B cell (primary cell): ENCODE results near the gene DGKE. TPM values are rescaled to one million over a fixed set of nuclear protein-coding genes. Genes with fewer than 3 reads are reported as not detected.

ENCODE experiments used
- ATAC-seq: fragments of 200-7000 bp; cut with Tn5 transposase; one replicate; pipeline ENCODE4 v1.10.0; 2021; ENCODE audit warnings: low read depth, mild to moderate bottlenecking, moderate number of reproducible peaks, moderate library complexity
- CTCF ChIA-PET: fragments of 350-600 bp; sonication (Branson Sonifier 250); formaldehyde crosslinking; loops from one replicate; lab custom pipeline; 2021; ENCODE audit warnings: antibody characterized with exemption, inconsistent platforms; lab: Charles Lee
- POLR2A ChIA-PET: fragments of 350-600 bp; sonication (Branson Sonifier 250); formaldehyde crosslinking; loops from one replicate; lab custom pipeline; 2021; ENCODE audit warnings: antibody characterized with exemption; lab: Charles Lee
- DNase-seq: peaks from one replicate; pipeline ENCODE4 v3.0.0; 2013
- H2AFZ ChIP-seq: 2 replicates; pipeline ENCODE4 v1.6.1; 2012; ENCODE audit warnings: mild to moderate bottlenecking, low read depth, low read length; ENCODE audit not compliant: insufficient read depth, poor library complexity, severe bottlenecking
- H3K27ac ChIP-seq, 2 donors: 1 replicate in 1 of 2; 2 replicates in 1 of 2; pipeline ENCODE4 v1.5.1; 2012 to 2013; ENCODE audit warnings: low read length in 2 of 2, mild to moderate bottlenecking in 2 of 2, moderate library complexity in 1 of 2
- H3K27me3 ChIP-seq, 4 experiments: fragments of 200-600 bp in 1 of 4; sonication (generic) in 1 of 4; replicated peaks in 1 of 4; 1 replicate in 2 of 4; 2 replicates in 2 of 4; pipeline versions ENCODE4 v1.6.1 to v1.7.0; 2013 to 2016; ENCODE audit warnings: low read length in 3 of 4, mild to moderate bottlenecking in 2 of 4, mixed read lengths in 1 of 4, moderate library complexity in 1 of 4; ENCODE audit not compliant: insufficient read depth in 4 of 4, control insufficient read depth in 3 of 4; ENCODE audit errors: control extremely low read depth in 1 of 4
- H3K36me3 ChIP-seq, 2 experiments: replicated peaks in 1 of 2; 1 replicate in 1 of 2; 2 replicates in 1 of 2; pipeline versions ENCODE4 v1.6.1 to v1.7.1; 2013; ENCODE audit warnings: low read length in 1 of 2; ENCODE audit not compliant: insufficient read depth in 2 of 2, control insufficient read depth in 1 of 2; ENCODE audit errors: control extremely low read depth in 1 of 2, extremely low read depth in 1 of 2
- H3K4me1 ChIP-seq, 2 donors: fragments of 200-600 bp in 1 of 2; sonication (generic) in 1 of 2; 1 replicate in 1 of 2; 2 replicates in 1 of 2; pipeline versions ENCODE4 v1.5.1 to v1.6.1; 2013 to 2017; ENCODE audit warnings: low read length in 2 of 2; ENCODE audit not compliant: control insufficient read depth in 2 of 2, insufficient read depth in 2 of 2
- H3K4me2 ChIP-seq: replicated peaks from 2 replicates; pipeline ENCODE3; 2012; ENCODE audit warnings: mild to moderate bottlenecking, low read depth, low read length; ENCODE audit not compliant: poor library complexity, severe bottlenecking
- H3K4me3 ChIP-seq, 5 experiments: fragments of 200-600 bp in 1 of 5; sonication (generic) in 1 of 5; 1 replicate in 3 of 5; 2 replicates in 2 of 5; pipeline versions ENCODE4 v1.5.1 to v1.7.0; 2011 to 2016; ENCODE audit warnings: low read length in 4 of 5, mild to moderate bottlenecking in 4 of 5, low read depth in 2 of 5, control low read depth in 1 of 5, moderate library complexity in 1 of 5; ENCODE audit not compliant: insufficient read depth in 1 of 5; ENCODE audit errors: control extremely low read depth in 1 of 5, extremely low read depth in 1 of 5
- H3K79me2 ChIP-seq: fragments of 200-600 bp; sonication (generic); one replicate; pipeline ENCODE4 v1.6.0; 2016; ENCODE audit warnings: low read length; ENCODE audit not compliant: control insufficient read depth, insufficient read depth
- H3K9ac ChIP-seq: fragments of 200-600 bp; sonication (generic); 2 replicates; pipeline ENCODE4 v1.6.1; 2017; ENCODE audit warnings: mild to moderate bottlenecking, low read length, moderate library complexity
- H3K9me3 ChIP-seq, 3 donors: one replicate each; pipeline versions ENCODE4 v1.6.1 to v1.7.1; 2013; ENCODE audit warnings: low read length in 2 of 3; ENCODE audit not compliant: control insufficient read depth in 2 of 3, insufficient read depth in 1 of 3; ENCODE audit errors: control extremely low read depth in 1 of 3
- H4K20me1 ChIP-seq: 2 replicates; pipeline ENCODE4 v1.6.0; 2012; ENCODE audit warnings: mild to moderate bottlenecking, low read length; ENCODE audit not compliant: insufficient read depth, control insufficient read depth, poor library complexity, severe bottlenecking
- H3K27ac Mint-ChIP-seq: one replicate; pipeline ENCODE4 v1.8.0; 2021; ENCODE audit warnings: mixed read lengths
- H3K27me3 Mint-ChIP-seq: one replicate; pipeline ENCODE4 v1.8.0; 2021; ENCODE audit warnings: mixed read lengths
- H3K4me1 Mint-ChIP-seq: one replicate; pipeline ENCODE4 v1.8.0; 2021; ENCODE audit warnings: mixed read lengths
- H3K4me3 Mint-ChIP-seq: one replicate; pipeline ENCODE4 v1.8.0; 2021; ENCODE audit warnings: mixed read lengths
- H3K9me3 Mint-ChIP-seq: one replicate; pipeline ENCODE4 v1.8.0; 2022; ENCODE audit warnings: mixed read lengths; ENCODE audit not compliant: insufficient read depth
- EZH2 ChIP-seq: IDR thresholded peaks from 2 replicates; pipeline ENCODE4 v1.6.1; 2012; ENCODE audit warnings: borderline replicate concordance, low read depth, mild to moderate bottlenecking, moderate library complexity, low read length; ENCODE audit not compliant: insufficient read depth, poor library complexity, severe bottlenecking
- WGBS: methylation state at CpG from one replicate; pipeline ENCODE4 v1.1.5; 2013; ENCODE audit warnings: missing lambda C conversion rate; ENCODE audit not compliant: insufficient coverage; 5-methylcytosine and 5-hydroxymethylcytosine counted together
- intact Hi-C: fragments of 100-400 bp; cut with micrococcal nuclease; formaldehyde crosslinking; loops from one replicate; pipeline ENCODE4 v1.10.0; 2022
- polyA plus RNA-seq: library from polyadenylated mRNA; depleted of rRNA; stranded (reverse); fragments of >200 nt; gene quantifications from 2 replicates; pipeline ENCODE4 v1.2.3, GENCODE V29; 2012
- total RNA-seq, 2 donors: library from RNA; stranded (reverse); fragments of 120-200 nt in 1 of 2; gene quantifications; 1 replicate in 1 of 2; 2 replicates in 1 of 2; pipeline versions ENCODE4 v1.2.3 to v1.2.4, GENCODE V29; 2013 to 2022
- TF ChIP-seq, protein P1 (sequence below): fragments of 200-600 bp; IDR thresholded peaks from one replicate; pipeline ENCODE4 v1.8.0; 2022; ENCODE audit warnings: antibody characterized with exemption, mild to moderate bottlenecking

Gene DGKE
- total and polyA plus RNA-seq, 2 donors (not counting 1 experiment from before 2014, with no cell fraction given): 8.9 to 28.1 TPM

DNA sequence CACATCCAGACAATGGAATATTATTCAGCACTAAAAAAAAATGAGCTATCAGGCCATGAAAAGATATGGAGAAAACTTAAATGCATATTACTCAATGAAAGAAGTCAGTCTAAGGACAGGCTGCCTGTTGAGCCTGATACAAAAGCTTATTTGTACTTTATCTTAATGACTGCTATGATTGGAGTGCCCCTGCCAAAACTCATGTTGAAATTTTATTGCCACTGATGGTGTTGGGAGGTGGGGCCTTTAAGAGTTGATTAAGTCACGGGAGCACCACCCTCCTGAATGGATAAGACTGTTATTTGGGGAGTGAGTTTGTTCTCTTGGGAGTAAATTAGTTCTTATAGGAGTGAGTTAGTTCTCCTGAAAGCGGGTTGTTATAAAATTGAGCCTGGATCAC is 10.1 kb upstream of the DGKE start:
- Histone ChIP-seq H3K4me3 (no peak overlapping the region), H3K4me1 (peaks cover 3 to 6% of the 10 kb centered on the region in 2 donors), H3K27ac (no peak overlapping the region), H3K4me2 (no peak overlapping the region), H3K9me3 (no peaks in the 10 kb centered on the region), H3K36me3 (peaks cover 0 to 7% of the 10 kb centered on the region in 2 experiments), H3K79me2 (peaks cover 33% of the 10 kb centered on the region), H3K9ac (no peak overlapping the region), H2AFZ (no peak overlapping the region), H4K20me1 (no peaks in the 10 kb centered on the region), H3K27me3 (no peaks in the 10 kb centered on the region)
- CTCF ChIA-PET: interaction anchor here (0.8 to 1.9 kb wide), 3 partner anchors 9 to 116 kb away, joined by 3 to 7 read pairs (median 4); no protein-coding TSS in a partner anchor
- Mint-ChIP-seq H3K4me3 (no peak overlapping the region), H3K4me1 (peaks cover 6% of the 10 kb centered on the region), H3K9me3 (no peaks in the 10 kb centered on the region), H3K27me3 (no peaks in the 10 kb centered on the region), H3K27ac (no peak overlapping the region)
- intact Hi-C loops: no loop called here
- POLR2A ChIA-PET: no interaction called here
- TF ChIP-seq, protein P1, sequence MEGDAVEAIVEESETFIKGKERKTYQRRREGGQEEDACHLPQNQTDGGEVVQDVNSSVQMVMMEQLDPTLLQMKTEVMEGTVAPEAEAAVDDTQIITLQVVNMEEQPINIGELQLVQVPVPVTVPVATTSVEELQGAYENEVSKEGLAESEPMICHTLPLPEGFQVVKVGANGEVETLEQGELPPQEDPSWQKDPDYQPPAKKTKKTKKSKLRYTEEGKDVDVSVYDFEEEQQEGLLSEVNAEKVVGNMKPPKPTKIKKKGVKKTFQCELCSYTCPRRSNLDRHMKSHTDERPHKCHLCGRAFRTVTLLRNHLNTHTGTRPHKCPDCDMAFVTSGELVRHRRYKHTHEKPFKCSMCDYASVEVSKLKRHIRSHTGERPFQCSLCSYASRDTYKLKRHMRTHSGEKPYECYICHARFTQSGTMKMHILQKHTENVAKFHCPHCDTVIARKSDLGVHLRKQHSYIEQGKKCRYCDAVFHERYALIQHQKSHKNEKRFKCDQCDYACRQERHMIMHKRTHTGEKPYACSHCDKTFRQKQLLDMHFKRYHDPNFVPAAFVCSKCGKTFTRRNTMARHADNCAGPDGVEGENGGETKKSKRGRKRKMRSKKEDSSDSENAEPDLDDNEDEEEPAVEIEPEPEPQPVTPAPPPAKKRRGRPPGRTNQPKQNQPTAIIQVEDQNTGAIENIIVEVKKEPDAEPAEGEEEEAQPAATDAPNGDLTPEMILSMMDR: no peak
- TF ChIP-seq EZH2: no peak
- DNase-seq: no peak
- no peak for ATAC-seq
- WGBS: 100% methylated on average over 1 of the region's 2 CpGs

DNA sequence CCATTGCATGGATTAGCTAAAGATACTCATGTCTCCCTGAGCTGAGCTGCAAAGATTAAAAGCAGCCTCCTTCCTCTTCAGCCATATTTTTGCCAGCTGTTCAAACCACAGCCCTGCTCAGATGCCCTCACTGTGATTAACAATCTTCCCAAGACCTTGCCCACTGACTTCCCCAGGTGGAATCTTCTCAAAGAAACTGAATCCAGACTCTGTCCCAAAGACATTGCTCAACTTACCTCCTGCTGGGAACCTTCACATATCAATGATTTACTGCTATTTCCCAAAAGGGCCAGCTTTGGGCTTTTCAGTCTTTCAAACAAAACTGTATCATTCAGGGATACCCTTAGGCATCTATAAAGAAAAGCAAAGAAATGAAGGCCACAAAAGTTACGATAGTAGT is 9.4 kb upstream of the DGKE start:
- H3K27me3 Mint-ChIP-seq: no peaks in the 10 kb centered on the region
- H2AFZ ChIP-seq: no peak overlapping the region
- ChIA-PET POLR2A (no interaction called here), CTCF (interaction anchor here (0.6 to 1.9 kb wide), 3 partner anchors 8 to 115 kb away, joined by 3 to 7 read pairs (median 3); no protein-coding TSS in a partner anchor)
- H3K9ac ChIP-seq: no peak overlapping the region
- peaks cover 6% of the 10 kb centered on the region for H3K4me1 Mint-ChIP-seq
- H3K4me3 ChIP-seq: no peak overlapping the region
- H3K4me3 Mint-ChIP-seq: no peak overlapping the region
- no peaks in the 10 kb centered on the region for H3K9me3 Mint-ChIP-seq
- TF ChIP-seq EZH2: no peak
- TF ChIP-seq, protein P1: no peak
- H3K4me1 ChIP-seq: peaks cover 2 to 4% of the 10 kb centered on the region in 2 donors
- H3K9me3 ChIP-seq: no peaks in the 10 kb centered on the region
- peaks cover 4% of the 10 kb centered on the region for H4K20me1 ChIP-seq
- intact Hi-C loops: no loop called here
- no peak overlapping the region for H3K27ac ChIP-seq
- WGBS: no CpG with 5 or more reads among the region's 1 CpG
- H3K4me2 ChIP-seq: no peak overlapping the region
- no peak for ATAC-seq
- H3K27ac Mint-ChIP-seq: no peak overlapping the region
- peaks cover 34% of the 10 kb centered on the region for H3K79me2 ChIP-seq
- no peak for DNase-seq
- H3K27me3 ChIP-seq: no peaks in the 10 kb centered on the region
- H3K36me3 ChIP-seq: peaks cover 0 to 7% of the 10 kb centered on the region in 2 experiments
